Measurements from ENCODE around the gene GRHL1. TPM values are rescaled to one million over a fixed set of nuclear protein-coding genes. Genes with fewer than 3 reads are reported as not detected.
"Not testable (repeated sequence)": the region's sequence is repeated elsewhere in the genome, so short reads cannot be mapped to it uniquely, and the experiment has no call there.

GRHL1 gene
- total and polyA plus RNA-seq, 2 of the 4 experiments (the other 2 are of a cell fraction), result 0.18 to 0.21 TPM

GRCh38 chr2:10030311-10030736, 78.8 kb downstream of the GRHL1 start:
- Histone ChIP-seq H3K79me1 (ENCODE audit: low read depth in 1 of 2, low read length in 2 of 2) (no peaks in the 10 kb centered on the region), H3K4me2 (ENCODE audit: low read depth, low read length) (no peak overlapping the region), H3K18ac (ENCODE audit: low read depth, low read length) (no peak overlapping the region), H2AK5ac (ENCODE audit: low read depth, low read length) (no peak overlapping the region), H2AFZ (replicated peaks; ENCODE audit: low read length, poor library complexity) (peak overlapping the region; percentile 33), H3K9me3 (ENCODE audit: control insufficient read depth, insufficient read depth, low read length) (peaks cover 2% of the 10 kb centered on the region; the same call in 1 of the 2 replicates), H3K9me1 (ENCODE audit: insufficient read depth, low read length) (no peaks in the 10 kb centered on the region; the same call in 1 of the 2 replicates), H2BK20ac (ENCODE audit: low read depth, low read length) (no peak overlapping the region), H3K4ac (ENCODE audit: low read depth, low read length) (no peak overlapping the region), H3K27me3 (ENCODE audit: control insufficient read depth, insufficient read depth, low read length) (no peaks in the 10 kb centered on the region), H3K23ac (ENCODE audit: low read depth, low read length) (no peak overlapping the region), H2BK15ac (ENCODE audit: low read depth, low read length) (no peak overlapping the region), H3K36me3 (ENCODE audit: control insufficient read depth, insufficient read depth, low read length) (no peaks in the 10 kb centered on the region), H3K4me1 (ENCODE audit: control insufficient read depth, insufficient read depth, low read length) (no peaks in the 10 kb centered on the region; the same call in 1 of the 2 replicates), H3K14ac (replicated peaks; ENCODE audit: low read depth, low read length) (no peak overlapping the region), H2BK120ac (ENCODE audit: low read depth, low read length) (no peak overlapping the region), H2AK9ac (replicated peaks; ENCODE audit: low read depth, low read length, poor library complexity) (peak overlapping the region; percentile 1), H3K56ac (ENCODE audit: extremely low read depth, insufficient read depth, low read length) (no peak overlapping the region), H3K27ac (ENCODE audit: insufficient read depth, low read length) (no peak overlapping the region), H4K91ac (ENCODE audit: insufficient read depth, low read depth, low read length) (no peak overlapping the region), H4K5ac (ENCODE audit: low read depth, low read length) (no peak overlapping the region), H4K8ac (ENCODE audit: low read depth in 2 of 2, low read length in 2 of 2) (no peak overlapping the region), H3K4me3 (ENCODE audit: insufficient read depth, low read depth, low read length) (no peak overlapping the region), H3K9ac (ENCODE audit: low read depth, low read length) (no peak overlapping the region), H2BK5ac (ENCODE audit: low read depth, low read length, poor library complexity, severe bottlenecking) (no peak overlapping the region), H4K20me1 (ENCODE audit: insufficient read depth, low read length) (no peaks in the 10 kb centered on the region)
- ATAC-seq (ENCODE audit: low read depth), result no peak
- no TSS peak for BruUV-seq (replicated peaks)
- no peak for TF ChIP-seq POLR2A (IDR thresholded peaks at IDR 0.05; ENCODE audit: low read depth, low read length)
- TF ChIP-seq USF2 (IDR thresholded peaks at IDR 0.05; ENCODE audit: low read depth, low read length), result 0 out of 2 replicates have a peak, but pooled peaks have one; percentile 9
- in situ Hi-C loops (cut with MboI; ENCODE audit: low sequenced_read_pairs) (no loop called here), dilution Hi-C loops (cut with HindIII; ENCODE audit: low sequenced_read_pairs, unreplicated experiment) (no loop called here), intact Hi-C loops (cut with micrococcal nuclease) (no loop called here)
- ChIA-PET CTCF (no interaction called here), POLR2A (ENCODE audit: unreplicated experiment) (no interaction called here)
- no peak for DNase-seq
- WGBS, 2 experiments (ENCODE audit: extremely low coverage in 2 of 2, insufficient read length in 1 of 2), result 49% methylated on average over 6 of the region's 9 CpGs; no CpG with 5 or more reads in 1 of the 2 experiments

- H3K27me3 ChIP-seq (ENCODE audit: control insufficient read depth, insufficient read depth, low read length); H3K9me3 ChIP-seq (ENCODE audit: control insufficient read depth, insufficient read depth, low read length); BruUV-seq (replicated peaks); H4K8ac ChIP-seq (ENCODE audit: low read depth in 2 of 2, low read length in 2 of 2); dilution Hi-C loops (cut with HindIII; ENCODE audit: low sequenced_read_pairs, unreplicated experiment); H3K9me1 ChIP-seq (ENCODE audit: insufficient read depth, low read length); H3K4me1 ChIP-seq (ENCODE audit: control insufficient read depth, insufficient read depth, low read length); H3K14ac ChIP-seq (replicated peaks; ENCODE audit: low read depth, low read length); H2BK15ac ChIP-seq (ENCODE audit: low read depth, low read length); DNase-seq; H3K18ac ChIP-seq (ENCODE audit: low read depth, low read length); CTCF ChIA-PET; H3K27ac ChIP-seq (ENCODE audit: insufficient read depth, low read length); ATAC-seq (ENCODE audit: low read depth); H3K9ac ChIP-seq (ENCODE audit: low read depth, low read length); H3K4me2 ChIP-seq (ENCODE audit: low read depth, low read length); H2BK5ac ChIP-seq (ENCODE audit: low read depth, low read length, poor library complexity, severe bottlenecking); H2AK9ac ChIP-seq (replicated peaks; ENCODE audit: low read depth, low read length, poor library complexity); H3K23ac ChIP-seq (ENCODE audit: low read depth, low read length); H2BK20ac ChIP-seq (ENCODE audit: low read depth, low read length); H3K4me3 ChIP-seq (ENCODE audit: insufficient read depth, low read depth, low read length); H2BK120ac ChIP-seq (ENCODE audit: low read depth, low read length); POLR2A ChIA-PET (ENCODE audit: unreplicated experiment); H3K36me3 ChIP-seq (ENCODE audit: control insufficient read depth, insufficient read depth, low read length); H3K79me1 ChIP-seq (ENCODE audit: low read depth in 1 of 2, low read length in 2 of 2); H4K5ac ChIP-seq (ENCODE audit: low read depth, low read length); H3K56ac ChIP-seq (ENCODE audit: extremely low read depth, insufficient read depth, low read length); H4K20me1 ChIP-seq (ENCODE audit: insufficient read depth, low read length); H4K91ac ChIP-seq (ENCODE audit: insufficient read depth, low read depth, low read length); H3K4ac ChIP-seq (ENCODE audit: low read depth, low read length); H2AK5ac ChIP-seq (ENCODE audit: low read depth, low read length); H2AFZ ChIP-seq (replicated peaks; ENCODE audit: low read length, poor library complexity); in situ Hi-C loops (cut with MboI; ENCODE audit: low sequenced_read_pairs); intact Hi-C loops (cut with micrococcal nuclease): not testable (repeated sequence)
- no CpG with 5 or more reads among the region's 8 CpGs for WGBS, 2 experiments (ENCODE audit: extremely low coverage in 2 of 2, insufficient read length in 1 of 2)
Observed at GRCh38 chr2:10030798-10031197, 79.3 kb downstream of the GRHL1 start.

All from IMR-90 (cell line).